IMR-90 (cell line): ENCODE results near the gene KIF20B.

Experiments used
- BHLHE40 ChIP-seq: fragments of 150-350 bp; IDR thresholded peaks from 2 replicates; pipeline ENCODE4 v1.6.1; 2016; ENCODE audit warnings: mild to moderate bottlenecking, low read depth, low read length
- FOS ChIP-seq: fragments of 150-350 bp; IDR thresholded peaks from 2 replicates; pipeline ENCODE4 v1.6.1; 2016; ENCODE audit warnings: low read depth, low read length
- MAZ ChIP-seq: IDR thresholded peaks from 2 replicates; pipeline ENCODE4 v1.6.1; 2012; ENCODE audit warnings: low read depth, mild to moderate bottlenecking, low read length, improper control_type of control experiment, moderate library complexity, borderline replicate concordance
- POLR2A ChIP-seq: IDR thresholded peaks from 2 replicates; pipeline ENCODE4 v1.6.1; 2012; ENCODE audit warnings: mild to moderate bottlenecking, low read depth, low read length
- RAD21 ChIP-seq: IDR thresholded peaks from 2 replicates; pipeline ENCODE4 v1.6.1; 2012; ENCODE audit warnings: low read length, improper control_type of control experiment
- SMC3 ChIP-seq: fragments of 150-350 bp; IDR thresholded peaks from 2 replicates; pipeline ENCODE4 v1.6.1; 2016; ENCODE audit warnings: low read depth, mild to moderate bottlenecking, antibody characterized with exemption, low read length, moderate library complexity
- USF2 ChIP-seq: fragments of 150-350 bp; IDR thresholded peaks from 2 replicates; pipeline ENCODE4 v1.6.1; 2017; ENCODE audit warnings: mild to moderate bottlenecking, antibody characterized with exemption, low read length, low read depth
- TF ChIP-seq, protein P1 (sequence below): conservative IDR thresholded peaks from 2 replicates; pipeline ENCODE4 v1.5.1; 2012; ENCODE audit warnings: mild to moderate bottlenecking, low read depth, low read length, improper control_type of control experiment

- TF ChIP-seq, protein P1, sequence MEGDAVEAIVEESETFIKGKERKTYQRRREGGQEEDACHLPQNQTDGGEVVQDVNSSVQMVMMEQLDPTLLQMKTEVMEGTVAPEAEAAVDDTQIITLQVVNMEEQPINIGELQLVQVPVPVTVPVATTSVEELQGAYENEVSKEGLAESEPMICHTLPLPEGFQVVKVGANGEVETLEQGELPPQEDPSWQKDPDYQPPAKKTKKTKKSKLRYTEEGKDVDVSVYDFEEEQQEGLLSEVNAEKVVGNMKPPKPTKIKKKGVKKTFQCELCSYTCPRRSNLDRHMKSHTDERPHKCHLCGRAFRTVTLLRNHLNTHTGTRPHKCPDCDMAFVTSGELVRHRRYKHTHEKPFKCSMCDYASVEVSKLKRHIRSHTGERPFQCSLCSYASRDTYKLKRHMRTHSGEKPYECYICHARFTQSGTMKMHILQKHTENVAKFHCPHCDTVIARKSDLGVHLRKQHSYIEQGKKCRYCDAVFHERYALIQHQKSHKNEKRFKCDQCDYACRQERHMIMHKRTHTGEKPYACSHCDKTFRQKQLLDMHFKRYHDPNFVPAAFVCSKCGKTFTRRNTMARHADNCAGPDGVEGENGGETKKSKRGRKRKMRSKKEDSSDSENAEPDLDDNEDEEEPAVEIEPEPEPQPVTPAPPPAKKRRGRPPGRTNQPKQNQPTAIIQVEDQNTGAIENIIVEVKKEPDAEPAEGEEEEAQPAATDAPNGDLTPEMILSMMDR: no peak
- TF ChIP-seq MAZ (no peak), USF2 (no peak), FOS (no peak), POLR2A (no peak), BHLHE40 (no peak), RAD21 (no peak), SMC3 (no peak)
These were observed 15.5 kb upstream of the KIF20B start for GRCh38 chr10:89685936-89686335.
